ENCODE data around the gene STPG2.
"Not testable (repeated sequence)": the region's sequence is repeated elsewhere in the genome, so short reads cannot be mapped to it uniquely, and the experiment has no call there.

Gene STPG2

DNA sequence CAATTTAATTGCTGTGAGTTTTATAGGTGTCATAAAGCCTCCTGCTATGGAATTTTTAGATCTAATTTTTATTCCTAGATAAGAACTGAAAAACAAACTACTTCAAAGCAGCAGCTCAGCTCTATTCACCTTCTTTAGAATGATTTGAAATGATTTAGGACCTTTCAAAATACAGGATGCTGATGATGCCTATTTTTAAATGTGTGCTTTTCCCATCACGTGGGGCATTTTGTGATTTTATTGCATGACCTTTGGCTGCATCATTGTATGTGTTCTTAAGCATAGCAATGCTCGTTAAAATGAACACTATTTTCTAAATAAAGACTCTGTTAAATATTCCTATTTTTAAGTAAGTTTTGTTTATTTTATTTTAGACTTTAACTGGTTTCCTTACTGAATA, 537.3 kb downstream of the STPG2 start:
- DNase-seq, result no peak

DNA sequence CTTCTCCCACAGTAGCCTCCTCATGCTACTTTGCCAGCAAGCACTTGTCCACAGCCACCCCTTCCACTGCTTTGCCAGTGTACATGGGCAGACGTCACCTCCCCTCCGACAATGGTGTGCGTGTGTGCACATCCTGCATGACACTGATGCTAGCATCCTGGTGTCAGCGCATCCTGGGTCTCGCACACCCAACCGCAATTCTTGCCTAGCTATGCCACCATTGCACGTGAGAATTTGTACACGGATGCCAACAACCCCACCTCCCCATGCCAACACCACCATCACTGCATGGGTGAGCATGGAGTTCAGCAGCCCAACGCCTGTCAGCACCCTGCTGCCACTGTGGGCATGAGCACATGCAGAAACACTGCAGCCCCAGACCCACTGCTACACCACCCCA, 550.0 kb downstream of the STPG2 start:
- no peak for DNase-seq

DNA sequence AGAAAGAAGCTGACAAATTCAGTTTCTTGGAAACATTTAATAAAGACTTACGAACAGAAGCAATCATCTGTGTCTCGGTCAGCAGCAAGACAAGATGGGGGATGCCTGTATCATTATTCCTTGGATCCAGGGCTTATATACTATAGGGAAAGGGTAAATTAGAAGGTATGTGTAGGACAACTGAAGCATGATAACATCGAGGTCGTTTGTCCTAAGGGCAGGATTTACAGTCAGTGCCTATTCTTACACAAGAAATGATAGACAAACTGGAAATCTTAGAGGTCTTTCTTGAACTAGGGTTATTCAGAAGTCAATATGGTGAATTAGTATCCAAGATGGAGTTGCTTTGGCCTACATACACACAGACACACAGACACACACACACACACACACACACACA, 553.0 kb downstream of the STPG2 start:
- no peak for DNase-seq

DNA sequence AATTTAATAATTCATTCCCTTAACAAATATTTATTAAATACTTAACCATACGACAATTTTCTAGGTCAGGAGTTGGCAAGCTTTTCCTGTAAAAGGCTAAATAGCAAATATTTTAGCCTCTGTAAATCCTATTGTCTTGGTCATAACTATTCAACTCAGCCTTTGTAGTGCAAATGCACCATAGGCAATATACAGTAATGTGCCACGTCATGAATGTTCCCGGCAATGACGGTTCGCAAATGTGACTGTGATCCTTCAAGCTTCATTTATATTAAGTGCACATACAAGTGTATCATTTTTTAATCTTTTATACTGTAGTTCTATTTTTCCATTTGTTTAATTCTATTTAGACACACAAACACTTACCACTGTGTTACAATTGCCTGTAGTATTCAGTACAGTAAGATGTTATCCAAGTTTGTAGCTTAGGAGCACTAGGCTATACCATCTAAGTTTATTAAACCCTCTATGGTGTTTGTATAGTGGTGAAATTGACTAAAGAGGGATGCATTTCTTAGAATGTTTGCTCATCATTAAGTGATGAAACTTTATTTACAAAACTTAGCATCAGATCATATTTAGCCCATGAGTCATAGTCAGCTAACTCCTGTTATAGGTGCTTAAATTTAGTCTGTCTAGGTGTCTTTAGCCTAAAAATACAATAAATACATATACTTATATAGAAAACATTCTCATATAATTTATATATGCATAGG, 553.6 kb downstream of the STPG2 start:
- no peak for DNase-seq

DNA sequence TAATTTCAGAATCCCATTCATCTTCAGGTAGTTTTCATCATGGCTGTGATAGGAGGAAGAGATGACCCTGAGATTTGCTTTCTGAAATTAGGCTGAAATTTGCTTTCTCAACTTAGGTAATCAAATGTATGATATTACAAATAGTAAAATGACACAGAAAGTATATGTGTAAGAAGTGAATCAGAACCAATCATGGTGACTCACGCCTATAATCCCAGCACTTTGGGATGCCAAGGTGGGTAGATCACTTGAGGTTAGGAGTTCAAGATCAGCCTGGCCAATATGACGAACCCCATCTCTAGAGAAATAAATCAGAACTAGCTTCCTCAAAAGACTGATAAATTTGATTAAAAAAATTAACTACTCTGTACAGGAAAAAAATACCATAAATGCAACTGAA, 555.4 kb downstream of the STPG2 start:
- DNase-seq, result no peak

DNA sequence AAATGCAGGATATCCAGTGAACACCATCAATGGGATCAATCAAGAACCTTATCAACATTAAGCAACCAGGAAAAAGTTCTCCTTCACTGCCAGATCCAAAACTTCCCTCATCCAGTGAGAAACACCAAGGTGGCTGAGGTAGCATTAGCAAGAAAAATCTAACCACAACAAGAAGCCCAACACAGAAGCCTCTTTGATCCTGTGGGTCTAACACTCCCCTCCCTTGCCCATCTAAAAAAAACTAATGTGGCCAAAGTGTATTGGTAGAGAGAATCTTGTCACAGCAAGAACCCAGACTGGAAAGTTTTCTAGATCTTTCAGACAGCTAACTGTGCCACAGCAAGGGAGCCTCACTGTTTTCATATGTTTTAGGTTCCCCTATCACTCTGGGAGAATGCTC, 558.0 kb downstream of the STPG2 start:
- no peak for DNase-seq

DNA sequence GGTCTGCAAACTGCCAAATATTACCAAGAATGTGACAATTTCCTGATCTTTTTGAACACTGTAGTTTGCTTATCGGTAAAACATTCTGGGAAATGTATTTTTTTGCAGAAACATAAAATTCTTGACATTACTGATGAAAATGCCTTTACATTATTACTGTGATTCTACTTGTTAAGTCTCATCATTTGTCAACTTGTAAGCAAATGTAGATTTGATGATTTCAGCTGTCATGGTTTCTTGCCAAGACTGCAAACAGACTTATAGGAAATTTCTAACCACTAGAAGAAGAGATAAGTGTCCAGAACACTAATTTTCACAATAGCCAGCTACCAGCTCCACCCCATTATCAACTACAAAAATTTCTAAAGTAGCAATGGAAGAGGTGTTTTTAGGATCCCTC, 560.4 kb downstream of the STPG2 start:
- no peak for DNase-seq

DNA sequence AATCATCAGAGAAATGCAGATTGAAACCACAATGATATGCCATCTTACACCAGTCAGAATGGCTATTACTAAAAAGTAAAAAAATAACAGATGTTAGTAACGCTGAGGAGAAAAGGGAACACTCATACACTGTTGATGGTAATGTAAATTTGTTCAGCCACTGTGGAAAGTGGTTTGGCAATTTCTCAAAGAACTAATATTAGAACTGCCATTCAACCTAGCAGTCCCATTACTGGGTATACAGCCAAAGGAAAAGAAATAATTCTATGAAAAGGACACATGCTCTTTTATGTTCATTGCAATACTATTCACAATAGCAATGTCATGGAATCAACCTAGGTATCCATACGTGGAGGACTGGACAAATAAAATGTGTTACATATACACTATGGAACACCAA, 566.3 kb downstream of the STPG2 start:
- DNase-seq, result no peak

DNA sequence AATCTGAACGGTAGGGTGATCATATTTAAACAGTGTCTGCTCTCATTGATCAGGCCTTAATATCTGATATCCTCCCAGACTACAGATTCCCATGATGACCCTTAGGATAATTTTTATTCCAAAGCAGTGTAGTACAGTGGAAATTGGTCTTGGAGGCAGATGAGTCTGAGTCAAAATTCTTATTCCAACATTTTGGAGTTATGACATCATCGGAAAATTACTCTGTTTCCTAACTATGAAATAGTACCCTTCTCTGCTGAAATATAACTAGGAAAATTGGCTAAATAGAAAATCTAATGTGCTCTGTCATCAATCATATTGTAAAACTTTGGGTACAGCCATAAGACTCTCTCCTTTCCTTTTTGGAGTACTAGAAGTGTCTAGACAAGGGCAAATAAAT, 583.3 kb downstream of the STPG2 start:
- no peak for DNase-seq

DNA sequence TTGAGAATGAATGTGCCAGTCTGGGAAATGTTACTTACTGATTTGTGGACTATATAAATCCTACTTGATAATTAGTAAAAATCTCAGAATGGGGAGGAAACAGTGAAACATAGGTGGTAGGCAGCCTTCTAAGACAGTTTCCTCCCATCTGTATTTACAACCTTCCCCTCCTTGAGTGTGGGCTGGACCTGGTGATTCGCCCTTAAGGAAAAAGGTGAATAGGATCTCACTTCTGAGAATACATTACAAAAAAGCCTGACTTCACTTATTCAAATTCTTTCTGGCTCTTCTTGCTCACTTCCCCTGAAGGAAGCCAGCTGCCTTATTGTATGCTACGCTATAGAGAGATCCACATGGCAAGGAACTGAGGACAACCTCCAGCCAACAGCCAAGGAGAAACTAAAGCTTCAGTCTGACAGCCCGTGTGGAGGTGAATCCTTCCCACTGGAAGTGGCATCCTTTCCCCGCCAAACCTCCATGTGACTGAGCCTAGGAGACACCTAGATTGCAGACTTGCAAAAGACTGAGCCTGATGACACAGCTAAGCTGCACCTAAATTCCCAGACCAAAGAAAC, 585.0 kb downstream of the STPG2 start:
- no peak for DNase-seq

DNA sequence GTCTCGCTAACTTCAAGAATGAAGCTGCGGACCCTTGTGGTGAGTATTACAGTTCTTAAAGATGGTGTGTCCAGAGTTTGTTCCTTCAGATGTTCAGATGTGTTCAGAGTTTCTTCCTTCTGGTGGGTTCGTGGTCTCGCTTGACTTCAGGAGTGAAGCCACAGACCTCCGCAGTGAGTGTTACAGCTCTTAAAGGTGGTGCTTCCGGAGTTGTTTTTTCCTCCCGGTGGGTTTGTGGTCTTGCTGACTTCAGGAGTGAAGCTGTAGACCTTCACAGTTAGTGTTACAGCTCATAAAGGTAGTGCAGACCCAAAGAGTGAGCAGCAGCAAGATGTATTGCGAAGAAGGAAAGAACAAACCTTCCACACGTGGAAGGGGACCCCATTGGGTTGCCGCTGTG, 592.6 kb downstream of the STPG2 start:
- not testable (repeated sequence) for DNase-seq

DNA sequence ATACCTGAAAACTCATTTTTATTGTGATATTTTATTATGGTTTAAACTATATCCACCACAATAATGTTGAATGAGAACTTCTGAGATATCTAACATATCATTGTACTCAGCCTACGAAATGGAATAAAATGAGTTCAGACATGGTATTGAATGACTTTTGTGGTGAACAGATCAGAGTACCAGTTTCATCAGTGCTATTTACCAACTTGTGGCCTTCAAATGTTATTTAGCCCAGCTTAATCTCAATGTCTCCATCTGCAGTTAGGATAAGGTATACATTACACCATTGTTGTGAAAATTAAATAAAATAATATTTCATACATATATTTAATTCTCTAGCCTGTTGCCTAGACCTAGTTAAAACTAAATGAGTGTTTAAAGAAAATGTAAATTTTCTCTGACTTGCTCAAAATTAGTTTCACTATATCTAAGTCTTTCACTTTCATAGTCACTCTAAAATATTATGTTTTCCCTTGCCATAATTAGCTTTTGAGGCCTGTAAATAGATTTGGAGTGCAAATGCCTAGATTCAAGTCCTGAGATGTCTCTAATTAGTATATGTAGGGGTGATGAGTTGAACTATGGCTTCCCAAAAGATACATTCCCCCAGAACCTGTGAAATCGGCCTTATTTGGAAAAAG, 594.2 kb downstream of the STPG2 start:
- no peak for DNase-seq

DNA sequence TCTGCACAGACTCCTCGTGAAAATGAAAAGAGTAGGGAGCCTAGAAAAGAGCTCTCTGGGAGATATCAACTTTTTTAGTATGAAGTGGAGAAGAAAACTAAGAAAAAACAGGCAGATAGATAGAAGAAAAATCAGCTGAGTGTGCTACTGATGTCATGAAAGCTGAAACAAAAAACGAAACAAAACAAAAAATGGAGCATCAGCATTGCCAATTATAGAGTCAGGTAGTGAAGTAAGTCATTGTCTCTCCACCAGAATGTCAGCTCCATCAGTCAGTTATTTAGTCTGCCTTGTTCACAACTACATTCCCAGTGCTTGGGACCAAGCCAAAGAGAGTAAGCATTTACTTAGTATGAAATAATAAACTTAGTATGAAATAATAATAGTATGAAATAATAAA, 595.1 kb downstream of the STPG2 start:
- no peak for DNase-seq

DNA sequence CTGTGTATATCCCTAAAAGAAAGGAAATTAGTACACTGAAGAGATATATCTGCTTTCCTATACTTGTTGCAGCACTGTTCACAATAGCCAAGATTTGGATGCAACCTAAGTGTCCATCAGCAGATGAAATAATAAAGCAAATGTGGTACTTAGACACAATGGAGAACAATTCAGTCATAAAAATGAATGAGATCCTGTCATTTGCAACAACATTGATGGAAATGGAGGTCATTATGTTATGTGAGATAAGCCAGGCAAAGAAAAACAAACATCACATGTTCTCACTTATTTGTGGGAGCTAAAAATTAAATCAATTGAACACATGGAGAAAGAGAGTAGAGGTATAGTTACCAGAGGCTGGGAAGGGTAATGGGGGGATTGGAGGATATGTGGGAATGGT, 611.9 kb downstream of the STPG2 start:
- DNase-seq, result no peak

DNA sequence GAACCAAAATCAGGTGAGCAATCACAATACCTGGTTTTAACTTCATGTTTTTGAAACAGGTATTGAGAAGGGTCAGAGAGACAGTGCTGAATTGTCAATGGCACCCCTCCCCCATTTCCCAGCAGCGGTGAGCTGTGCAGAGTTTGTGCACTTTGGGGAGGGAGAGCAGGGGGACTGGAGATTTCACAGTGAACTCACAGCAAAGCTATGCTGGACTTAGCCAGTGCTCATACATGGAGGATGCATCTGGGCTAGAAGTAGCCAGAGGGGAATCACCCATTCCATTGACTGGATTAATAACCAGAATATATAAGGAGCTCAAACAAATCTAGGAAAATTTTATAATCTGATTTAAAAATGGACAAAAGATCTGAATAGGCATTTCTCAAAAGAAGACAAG, 612.6 kb downstream of the STPG2 start:
- no peak for DNase-seq

DNA sequence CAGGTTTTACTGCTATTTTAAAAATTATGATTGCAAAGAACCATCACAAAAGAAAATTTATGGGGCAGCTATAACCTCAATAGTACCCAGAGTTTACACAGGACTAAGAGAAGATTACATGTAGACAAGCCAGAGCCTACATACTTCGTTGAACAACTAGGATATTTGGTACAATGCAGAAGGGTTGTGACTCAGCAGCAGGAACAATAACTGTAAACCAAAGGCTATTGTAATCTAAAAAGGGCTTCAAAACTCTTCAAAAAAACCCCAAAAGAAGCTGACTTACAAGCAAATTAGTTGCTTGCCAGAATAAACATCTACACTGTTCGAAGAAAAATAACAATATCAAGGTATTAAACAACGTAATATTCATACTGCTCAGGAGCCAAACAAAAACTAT, 618.0 kb downstream of the STPG2 start:
- DNase-seq, result no peak

DNA sequence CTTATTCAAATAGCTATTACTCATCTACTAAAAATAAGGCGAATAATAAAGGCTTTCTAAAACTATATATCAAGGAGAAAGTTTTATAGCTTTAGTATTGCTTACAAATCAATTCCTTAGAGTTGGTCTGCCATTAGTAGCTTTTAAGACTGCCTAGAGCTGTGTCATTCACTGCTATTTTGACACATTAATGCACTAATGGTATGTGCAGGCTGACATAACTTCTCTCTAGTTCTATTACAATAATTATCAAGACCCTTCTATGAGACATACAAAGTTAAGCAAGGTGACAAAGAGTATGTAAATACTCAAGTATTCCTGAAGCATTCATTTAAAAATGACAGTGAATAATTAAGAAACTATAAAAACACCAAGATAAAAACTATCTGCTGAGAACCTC, 625.3 kb downstream of the STPG2 start:
- DNase-seq, result no peak

DNA sequence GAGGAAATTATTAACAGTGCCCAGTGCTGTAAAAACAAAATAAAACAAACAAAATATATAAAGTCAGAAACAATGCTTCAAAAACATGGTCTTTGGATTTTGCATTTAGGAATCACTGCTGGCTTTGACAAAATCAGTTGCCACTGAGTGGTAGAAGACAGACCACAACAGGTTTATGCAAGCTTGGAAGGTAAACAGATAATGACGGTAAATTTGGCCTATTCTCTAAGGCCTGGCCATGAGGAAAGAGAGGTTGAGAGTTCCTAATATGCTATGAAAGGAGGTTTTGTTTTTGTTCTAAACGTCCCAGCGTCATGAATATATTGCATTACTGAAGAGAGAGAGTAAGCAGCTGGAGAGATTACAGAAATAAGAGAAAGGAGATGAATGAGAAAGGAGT, 629.4 kb downstream of the STPG2 start:
- DNase-seq, result no peak

Data from CD4-positive, alpha-beta T cell treated with Interleukin-17A for 4 hours (primary cell).